Liver (tissue), 9 donors: ENCODE results near the gene SSR3. TPM values are rescaled to one million over a fixed set of nuclear protein-coding genes. Genes with fewer than 3 reads are reported as not detected.

ENCODE experiments used
- DNase-seq: peaks from one replicate; pipeline ENCODE4 v3.0.0-alpha.2; 2017; ENCODE audit warnings: low spot score
- H3K27ac ChIP-seq, 2 donors: one replicate each; pipeline ENCODE4 v1.7.0; 2013; ENCODE audit warnings: inconsistent platforms in 2 of 2, low read length in 2 of 2, control low read depth in 1 of 2, low read depth in 1 of 2, mild to moderate bottlenecking in 1 of 2
- H3K27me3 ChIP-seq, 4 donors: one replicate each; pipeline versions ENCODE4 v1.6.1 to v1.7.0; 2013; ENCODE audit warnings: low read length in 3 of 4, inconsistent platforms in 1 of 4, mild to moderate bottlenecking in 1 of 4, moderate library complexity in 1 of 4; ENCODE audit not compliant: control insufficient read depth in 4 of 4, insufficient read depth in 4 of 4
- H3K36me3 ChIP-seq, 4 donors: one replicate each; pipeline versions ENCODE4 v1.6.1 to v1.7.0; 2013; ENCODE audit warnings: low read length in 3 of 4, mild to moderate bottlenecking in 3 of 4, low read depth in 1 of 4, moderate library complexity in 1 of 4; ENCODE audit not compliant: control insufficient read depth in 4 of 4, insufficient read depth in 3 of 4
- H3K4me1 ChIP-seq, 4 donors: one replicate each; pipeline versions ENCODE4 v1.6.1 to v1.7.0; 2013; ENCODE audit warnings: low read length in 3 of 4, mild to moderate bottlenecking in 3 of 4, moderate library complexity in 1 of 4; ENCODE audit not compliant: control insufficient read depth in 4 of 4, insufficient read depth in 4 of 4
- H3K4me3 ChIP-seq, 3 donors: one replicate each; pipeline versions ENCODE4 v1.6.1 to v1.7.0; 2013; ENCODE audit warnings: low read length in 3 of 3, control low read depth in 1 of 3, low read depth in 1 of 3, mild to moderate bottlenecking in 1 of 3
- H3K9ac ChIP-seq, 2 donors: one replicate each; pipeline ENCODE4 v1.7.0; 2013; ENCODE audit warnings: low read length in 2 of 2, mild to moderate bottlenecking in 2 of 2, moderate library complexity in 2 of 2, control low read depth in 1 of 2, low read depth in 1 of 2
- H3K9me3 ChIP-seq, 4 donors: one replicate each; pipeline versions ENCODE4 v1.6.1 to v1.7.0; 2013; ENCODE audit warnings: low read length in 3 of 4; ENCODE audit not compliant: control insufficient read depth in 4 of 4
- EGR1 ChIP-seq, 2 donors: IDR thresholded peaks; 2 replicates each; pipeline ENCODE4 v1.6.1; 2016 to 2018; ENCODE audit warnings: antibody characterized with exemption in 2 of 2, low read depth in 2 of 2
- FOXA1 ChIP-seq: IDR thresholded peaks from 2 replicates; pipeline ENCODE4 v1.6.1; 2016; ENCODE audit warnings: antibody characterized with exemption
- FOXA2 ChIP-seq: IDR thresholded peaks from 2 replicates; pipeline ENCODE4 v1.6.1; 2016; ENCODE audit warnings: antibody characterized with exemption
- GABPA ChIP-seq, 2 donors: IDR thresholded peaks in 1 of 2; conservative IDR thresholded peaks in 1 of 2; 2 replicates each; pipeline ENCODE4 v1.6.1; 2016; ENCODE audit warnings: antibody characterized with exemption in 2 of 2, mild to moderate bottlenecking in 1 of 2, moderate library complexity in 1 of 2
- HNF4A ChIP-seq, 2 donors: conservative IDR thresholded peaks; 2 replicates each; pipeline ENCODE4 v1.6.1; 2016; ENCODE audit warnings: antibody characterized with exemption in 2 of 2, mild to moderate bottlenecking in 2 of 2
- HNF4G ChIP-seq: IDR thresholded peaks from 2 replicates; pipeline ENCODE4 v1.6.1; 2016; ENCODE audit warnings: antibody characterized with exemption
- JUND ChIP-seq, 2 donors: IDR thresholded peaks; 2 replicates each; pipeline ENCODE4 v1.6.1; 2016; ENCODE audit warnings: antibody characterized with exemption in 2 of 2
- MAX ChIP-seq: IDR thresholded peaks from 2 replicates; pipeline ENCODE4 v1.6.1; 2016; ENCODE audit warnings: antibody characterized with exemption
- NR2F2 ChIP-seq: IDR thresholded peaks from 2 replicates; pipeline ENCODE4 v1.6.1; 2016; ENCODE audit warnings: antibody characterized with exemption
- RAD21 ChIP-seq, 2 donors: IDR thresholded peaks; 2 replicates each; pipeline ENCODE4 v1.6.1; 2016; ENCODE audit warnings: antibody characterized with exemption in 2 of 2, mild to moderate bottlenecking in 2 of 2
- REST ChIP-seq: IDR thresholded peaks from 2 replicates; pipeline ENCODE4 v1.6.1; 2016; ENCODE audit warnings: antibody characterized with exemption, mild to moderate bottlenecking
- RXRA ChIP-seq, 2 donors: IDR thresholded peaks; 2 replicates each; pipeline ENCODE4 v1.6.1; 2017 to 2018; ENCODE audit warnings: antibody characterized with exemption in 2 of 2, mild to moderate bottlenecking in 1 of 2
- SP1 ChIP-seq: IDR thresholded peaks from 2 replicates; pipeline ENCODE4 v1.6.1; 2018; ENCODE audit warnings: antibody characterized with exemption, mild to moderate bottlenecking
- TAF1 ChIP-seq: conservative IDR thresholded peaks from 2 replicates; pipeline ENCODE4 v1.6.1; 2016; ENCODE audit warnings: antibody characterized with exemption, mild to moderate bottlenecking
- YY1 ChIP-seq: IDR thresholded peaks from 2 replicates; pipeline ENCODE4 v1.6.1; 2016; ENCODE audit warnings: antibody characterized with exemption, mild to moderate bottlenecking
- ZBTB33 ChIP-seq: IDR thresholded peaks from 2 replicates; pipeline ENCODE4 v1.6.1; 2016; ENCODE audit warnings: antibody characterized with exemption
- polyA plus RNA-seq, 2 donors: library from polyadenylated mRNA; stranded (reverse) in 1 of 2; unstranded in 1 of 2; fragments of 200-250 nt in 1 of 2; fragments of >200 nt in 1 of 2; fragmentation: Nextera tagmentation in 1 of 2; extraction: Ambion mirVana in 1 of 2; gene quantifications; one replicate each; pipeline versions ENCODE4 v1.2.1 to v1.2.3, GENCODE V29; 2013 to 2015
- total RNA-seq, 2 donors: library from RNA; depleted of rRNA; stranded (reverse); fragments of >200 nt; gene quantifications; one replicate each; pipeline ENCODE4 v1.2.3, GENCODE V29; 2014
- TF ChIP-seq, protein P1 (sequence below): fragments of 150-350 bp; IDR thresholded peaks from 2 replicates; pipeline ENCODE4 v1.5.1; 2017; ENCODE audit warnings: improper control_type of control experiment, low read depth, low read length; ENCODE audit not compliant: missing input control
- TF ChIP-seq, protein P2 (sequence below): IDR thresholded peaks from 2 replicates; pipeline ENCODE4 v1.6.1; 2016; ENCODE audit warnings: antibody characterized with exemption
- donor health status: healthy.
- donor health status: healthy.
- donor health status: healthy.
- donor health status: healthy.
- donor health status: healthy.

The SSR3 gene
- total and polyA plus RNA-seq, 4 donors: 63.7 to 168 (median 115) TPM

- Histone ChIP-seq H3K9ac (no peak overlapping the region), H3K36me3 (no peaks in the 10 kb centered on the region), H3K9me3 (no peaks in the 10 kb centered on the region), H3K27ac (no peak overlapping the region), H3K27me3 (no peaks in the 10 kb centered on the region), H3K4me1 (no peaks in the 10 kb centered on the region), H3K4me3 (no peak overlapping the region)
- TF ChIP-seq, protein P1, sequence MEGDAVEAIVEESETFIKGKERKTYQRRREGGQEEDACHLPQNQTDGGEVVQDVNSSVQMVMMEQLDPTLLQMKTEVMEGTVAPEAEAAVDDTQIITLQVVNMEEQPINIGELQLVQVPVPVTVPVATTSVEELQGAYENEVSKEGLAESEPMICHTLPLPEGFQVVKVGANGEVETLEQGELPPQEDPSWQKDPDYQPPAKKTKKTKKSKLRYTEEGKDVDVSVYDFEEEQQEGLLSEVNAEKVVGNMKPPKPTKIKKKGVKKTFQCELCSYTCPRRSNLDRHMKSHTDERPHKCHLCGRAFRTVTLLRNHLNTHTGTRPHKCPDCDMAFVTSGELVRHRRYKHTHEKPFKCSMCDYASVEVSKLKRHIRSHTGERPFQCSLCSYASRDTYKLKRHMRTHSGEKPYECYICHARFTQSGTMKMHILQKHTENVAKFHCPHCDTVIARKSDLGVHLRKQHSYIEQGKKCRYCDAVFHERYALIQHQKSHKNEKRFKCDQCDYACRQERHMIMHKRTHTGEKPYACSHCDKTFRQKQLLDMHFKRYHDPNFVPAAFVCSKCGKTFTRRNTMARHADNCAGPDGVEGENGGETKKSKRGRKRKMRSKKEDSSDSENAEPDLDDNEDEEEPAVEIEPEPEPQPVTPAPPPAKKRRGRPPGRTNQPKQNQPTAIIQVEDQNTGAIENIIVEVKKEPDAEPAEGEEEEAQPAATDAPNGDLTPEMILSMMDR: no peak
- TF ChIP-seq RAD21 (IDR thresholded peaks at IDR 0.05) (no peak), FOXA1 (no peak), HNF4A (conservative IDR thresholded peaks at IDR 0.05) (no peak), NR2F2 (no peak), FOXA2 (no peak), GABPA (IDR thresholded peaks at IDR 0.05 in 1 of 2, conservative IDR thresholded peaks at IDR 0.05 in 1 of 2) (no peak), RXRA (IDR thresholded peaks at IDR 0.05) (no peak), TAF1 (no peak), EGR1 (IDR thresholded peaks at IDR 0.05; ENCODE audit: low read depth in 2 of 2) (no peak), SP1 (no peak), YY1 (no peak), HNF4G (no peak), JUND (IDR thresholded peaks at IDR 0.05) (no peak), REST (no peak), MAX (no peak), ZBTB33 (no peak)
- TF ChIP-seq, protein P2, sequence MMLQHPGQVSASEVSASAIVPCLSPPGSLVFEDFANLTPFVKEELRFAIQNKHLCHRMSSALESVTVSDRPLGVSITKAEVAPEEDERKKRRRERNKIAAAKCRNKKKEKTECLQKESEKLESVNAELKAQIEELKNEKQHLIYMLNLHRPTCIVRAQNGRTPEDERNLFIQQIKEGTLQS: no peak
- no peak for DNase-seq
These were observed 36.2 kb downstream of the SSR3 start for GRCh38 chr3:156518726-156519125.
